GM18519 (cell line): Measurements from ENCODE around the gene CINP.
"Not testable (repeated sequence)": the region's sequence is repeated elsewhere in the genome, so short reads cannot be mapped to it uniquely, and the experiment has no call there.

ENCODE experiments used
- ATAC-seq: cut with Tn5 transposase; IDR thresholded peaks from one replicate; pipeline ENCODE4 v1.9.1; 2021; ENCODE audit warnings: mild to moderate bottlenecking, moderate library complexity; ENCODE audit not compliant: unreplicated experiment, low FRiP score

CINP gene

DNA sequence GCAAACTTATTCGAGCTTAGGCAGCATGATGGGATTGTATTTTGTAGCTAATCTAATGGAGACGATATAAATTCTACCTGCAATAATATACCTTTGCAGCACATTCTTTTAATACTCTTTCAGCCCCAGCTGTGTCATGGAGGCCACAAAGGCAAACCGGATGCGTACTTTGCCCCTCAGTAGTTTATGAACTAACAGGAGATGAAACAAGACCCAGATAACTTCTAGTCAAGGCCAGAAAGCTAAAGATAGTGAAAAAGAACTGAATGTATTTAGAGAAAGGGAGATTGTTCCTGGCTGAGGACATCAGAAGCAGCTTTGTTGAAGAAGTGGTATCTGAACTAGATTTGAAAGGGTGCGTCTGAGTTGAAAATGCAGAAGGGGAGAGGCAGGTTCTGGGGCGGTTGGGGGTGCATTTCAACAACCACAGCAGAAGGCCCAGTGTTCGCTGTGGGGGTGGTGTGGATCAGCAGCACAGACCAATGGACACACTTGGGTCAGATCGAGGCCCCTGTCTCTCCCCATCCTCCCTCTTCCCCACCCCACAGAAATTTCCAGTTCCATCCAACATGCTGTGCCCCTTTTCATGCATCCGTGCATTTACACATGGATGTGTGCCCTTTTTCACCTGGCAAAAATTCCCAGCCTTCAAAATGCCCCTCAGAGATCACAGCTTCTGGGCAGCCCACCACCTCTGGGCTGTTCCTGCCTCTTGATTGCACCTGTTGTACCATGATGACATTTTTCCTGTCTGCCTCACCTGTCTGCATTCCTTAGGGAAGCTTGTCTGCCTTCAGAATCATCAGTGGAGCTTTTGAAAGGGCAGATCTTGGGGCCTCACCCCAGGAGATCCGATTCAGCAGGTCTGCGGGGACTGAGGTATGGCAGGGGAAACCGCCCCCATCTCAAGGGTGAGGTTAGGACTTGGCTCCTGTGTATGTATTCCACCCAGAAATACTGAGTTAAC is 41.0 kb downstream of the CINP start:
- no peak for ATAC-seq

DNA sequence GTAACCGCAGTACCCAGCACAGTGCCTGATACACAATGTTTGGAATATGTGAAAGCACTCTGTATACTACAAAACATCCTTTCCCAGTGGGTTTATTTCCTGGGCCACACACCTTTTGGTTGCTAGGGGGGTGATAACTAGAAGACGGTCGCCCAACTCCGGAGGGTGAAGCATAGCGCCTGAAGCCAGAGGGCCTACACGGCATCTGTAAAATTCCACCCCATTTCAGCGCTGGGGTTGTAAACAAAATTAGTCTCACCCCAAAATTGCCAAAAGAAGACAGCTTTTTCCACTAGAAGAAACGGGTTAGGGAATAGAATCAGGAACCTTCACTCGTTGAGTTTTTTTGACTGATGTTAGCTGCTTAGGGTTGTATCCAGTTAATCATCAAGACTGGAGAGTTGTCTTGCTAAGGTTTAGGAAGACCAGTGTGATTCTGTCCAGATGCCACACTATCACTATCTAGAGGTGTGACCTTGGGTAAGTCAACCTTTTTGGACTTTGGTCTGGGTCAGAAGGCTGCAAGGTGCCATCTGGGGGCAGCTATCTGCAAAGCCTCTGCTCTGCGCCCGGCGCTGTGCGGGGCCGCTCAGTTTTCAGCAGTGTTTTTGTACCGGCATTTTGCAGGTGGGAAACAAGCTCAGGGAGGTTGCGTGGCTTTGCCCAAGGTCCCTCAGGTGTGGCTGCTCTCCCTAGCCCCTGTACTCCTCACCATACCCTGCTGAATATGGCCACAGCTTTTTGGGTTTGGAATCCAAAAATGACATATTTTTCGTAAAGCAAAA is 41.8 kb downstream of the CINP start:
- ATAC-seq = no peak

DNA sequence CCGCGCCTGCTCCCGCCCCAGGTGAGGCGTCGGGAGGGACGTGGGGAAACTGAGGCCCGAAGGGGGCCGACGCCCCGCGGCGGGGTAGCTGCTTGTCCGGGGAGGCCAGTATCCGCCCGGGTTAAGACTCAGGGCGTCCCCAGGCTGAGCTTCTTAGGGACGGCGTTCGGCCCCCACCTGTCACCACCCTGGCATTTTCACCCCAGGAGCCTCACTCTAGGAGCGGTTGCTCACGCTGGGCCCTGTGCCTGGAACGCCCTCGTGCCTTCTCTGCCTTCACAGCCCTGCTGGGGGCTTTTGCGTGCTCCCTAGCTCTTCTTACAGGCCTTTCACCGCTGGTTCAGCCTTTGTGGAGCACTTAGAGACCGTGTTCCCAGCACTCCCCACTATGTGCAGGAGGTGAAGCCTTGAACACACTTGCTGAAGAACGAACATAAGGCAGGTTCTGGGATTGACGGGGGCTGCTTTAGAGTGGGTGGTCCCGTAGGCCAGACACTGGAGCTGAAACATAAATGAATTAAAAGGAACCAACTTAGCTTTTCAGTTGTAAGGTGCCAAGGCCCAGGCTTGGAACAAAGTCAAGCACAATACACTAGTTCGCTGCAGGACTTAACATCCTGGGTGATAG is 42.5 kb downstream of the CINP start:
- no peak for ATAC-seq

DNA sequence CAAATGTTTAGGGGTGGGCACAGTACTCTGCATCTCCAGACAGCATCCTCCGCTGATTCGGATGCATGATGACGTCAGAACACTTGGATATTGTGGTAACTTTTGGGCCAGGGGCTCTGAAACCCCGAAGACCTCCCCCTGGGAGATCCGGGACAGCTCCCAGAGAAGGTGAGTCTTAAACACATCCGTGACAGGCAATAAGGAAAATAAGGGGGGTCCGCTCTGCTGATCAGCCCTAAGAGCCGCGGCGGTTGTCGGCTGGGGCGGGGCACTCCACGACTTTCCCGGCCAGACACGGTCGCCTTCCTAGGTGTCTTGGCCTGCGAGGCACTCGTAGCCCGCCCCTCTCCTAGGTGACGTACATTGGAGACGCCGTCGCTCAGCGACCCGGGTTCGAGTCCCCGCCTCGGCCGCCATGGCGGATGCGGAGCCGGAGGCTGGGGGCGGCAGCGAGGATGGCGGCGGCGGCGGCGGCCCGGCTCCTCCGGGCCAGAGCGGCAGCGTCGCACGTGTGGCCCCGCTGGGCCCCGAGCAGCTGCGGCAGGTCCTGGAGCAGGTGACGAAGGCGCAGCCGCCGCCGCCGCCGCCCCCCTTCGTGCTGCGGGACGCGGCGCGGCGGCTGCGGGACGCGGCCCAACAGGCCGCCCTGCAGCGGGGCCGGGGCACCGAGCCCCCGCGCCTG is 43.2 kb downstream of the CINP start, which contains the start of gene ZNF839:
ZNF839 (plus strand) TSS at position 396 of the 682 bp plus-strand sequence; CDS start at position 416, 20 bp downstream.
- ATAC-seq = peak; percentile 48

DNA sequence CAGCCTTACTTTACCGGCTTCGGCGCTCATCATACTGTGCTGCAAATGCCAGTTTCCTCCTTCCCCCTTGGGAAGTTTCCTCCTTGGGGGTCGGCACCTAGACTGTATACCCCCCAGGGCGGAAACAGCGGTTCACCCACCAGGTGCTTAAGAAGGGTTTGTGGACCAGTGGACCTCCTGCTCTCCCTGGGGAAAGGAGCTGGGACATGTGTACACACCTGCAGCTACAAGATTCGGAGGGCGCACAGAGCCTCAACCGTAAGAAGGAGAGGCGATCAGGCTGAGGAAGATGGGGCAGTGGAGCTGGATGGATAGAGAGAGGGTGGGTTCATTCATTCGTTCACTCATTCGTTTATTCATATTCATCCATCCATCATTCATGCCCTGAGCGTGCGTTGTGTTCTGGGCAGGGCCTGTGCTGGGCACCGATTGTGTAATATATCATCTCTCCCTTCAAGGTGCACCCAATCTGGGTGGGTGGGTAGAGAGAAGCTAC is 43.9 kb downstream of the CINP start:
- no peak for ATAC-seq

DNA sequence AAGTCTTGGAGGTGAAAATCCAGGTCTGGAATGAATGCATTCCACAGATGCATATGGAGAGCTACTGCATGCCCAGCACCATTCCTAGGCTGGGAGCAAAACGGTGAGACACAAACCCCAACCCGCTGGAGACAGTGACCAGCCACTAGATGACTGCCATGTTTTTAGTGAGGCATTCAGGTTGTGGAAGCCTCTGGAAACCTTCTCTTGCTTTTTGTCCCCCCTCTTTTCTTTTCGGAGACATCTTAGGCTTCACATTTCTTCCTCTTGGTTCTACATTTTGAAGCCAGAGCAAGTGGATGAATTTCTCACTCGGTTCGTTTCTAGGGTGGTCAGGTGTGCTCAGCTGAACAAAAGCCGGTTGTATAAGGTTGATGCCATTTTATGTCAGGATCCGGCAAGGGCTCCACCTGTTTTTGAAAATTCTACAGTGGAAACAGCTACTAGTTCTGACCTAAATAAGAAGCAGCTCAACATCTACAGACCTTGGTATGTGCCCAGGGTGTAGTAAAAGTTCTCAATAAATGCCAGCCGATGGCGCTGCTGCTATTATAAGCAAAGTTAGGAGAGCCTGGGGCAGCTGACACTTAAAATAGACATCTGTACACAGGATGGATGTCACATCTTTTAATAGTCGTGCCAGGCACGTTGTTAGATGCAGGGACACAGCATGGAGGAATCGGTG is 45.0 kb downstream of the CINP start:
- ATAC-seq = no peak

DNA sequence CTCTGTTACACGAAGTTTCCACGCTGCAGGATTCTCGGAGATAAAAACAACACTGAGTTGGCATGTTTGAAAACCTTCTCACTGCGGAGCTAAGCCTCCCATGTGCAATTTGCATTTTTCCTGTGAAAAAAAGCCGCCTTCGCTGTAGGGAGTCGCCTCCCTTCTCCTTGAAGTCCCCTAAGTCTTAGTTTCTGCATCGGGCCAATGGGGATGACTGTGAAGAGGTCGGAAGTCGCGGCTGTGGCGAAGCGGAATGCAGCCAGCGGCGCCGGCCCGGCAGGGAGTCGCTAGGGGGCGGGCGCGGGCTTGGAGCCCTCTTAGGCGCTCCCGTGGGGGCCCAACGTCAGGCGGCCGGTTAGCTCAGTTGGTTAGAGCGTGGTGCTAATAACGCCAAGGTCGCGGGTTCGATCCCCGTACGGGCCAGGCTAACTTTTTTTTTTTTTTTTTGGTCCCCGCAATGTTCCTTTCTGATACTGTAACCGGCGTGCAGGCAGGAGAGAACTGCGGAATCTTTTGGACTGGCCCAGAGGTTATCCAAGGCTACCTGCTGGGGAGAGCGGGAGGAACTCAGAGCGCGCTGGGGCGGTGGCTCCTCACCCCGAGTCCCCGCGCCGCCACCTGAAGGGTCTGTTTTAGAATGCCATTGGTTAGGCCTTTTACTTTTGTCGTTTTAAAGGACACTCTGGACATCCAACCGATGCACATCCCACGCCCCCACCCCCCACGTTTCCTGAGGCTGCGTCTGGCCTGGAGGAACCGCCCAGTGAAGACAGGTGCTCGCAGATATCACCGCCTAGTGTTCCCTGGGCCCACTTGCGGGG is 45.7 kb downstream of the CINP start:
- ATAC-seq = peak; percentile 51

DNA sequence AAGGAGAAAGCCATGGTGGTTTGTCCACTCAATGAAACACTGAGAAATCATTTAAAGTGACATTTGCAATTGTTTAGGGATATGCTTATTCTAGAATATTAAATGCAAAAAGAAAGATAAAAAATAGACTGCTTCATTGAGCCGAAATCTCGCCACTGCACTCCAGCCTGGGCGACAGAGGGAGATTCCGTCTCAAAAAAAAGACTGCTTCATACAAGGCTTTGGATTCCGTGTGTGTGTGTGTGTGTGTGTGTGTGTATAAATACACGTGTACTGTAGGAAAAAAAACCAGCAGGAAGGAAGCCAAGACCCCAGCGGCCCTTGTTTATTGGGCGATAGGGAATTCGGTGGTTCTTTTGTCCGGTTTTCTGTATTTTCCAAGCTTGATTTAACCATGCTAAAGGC is 46.4 kb downstream of the CINP start:
- no peak for ATAC-seq

DNA sequence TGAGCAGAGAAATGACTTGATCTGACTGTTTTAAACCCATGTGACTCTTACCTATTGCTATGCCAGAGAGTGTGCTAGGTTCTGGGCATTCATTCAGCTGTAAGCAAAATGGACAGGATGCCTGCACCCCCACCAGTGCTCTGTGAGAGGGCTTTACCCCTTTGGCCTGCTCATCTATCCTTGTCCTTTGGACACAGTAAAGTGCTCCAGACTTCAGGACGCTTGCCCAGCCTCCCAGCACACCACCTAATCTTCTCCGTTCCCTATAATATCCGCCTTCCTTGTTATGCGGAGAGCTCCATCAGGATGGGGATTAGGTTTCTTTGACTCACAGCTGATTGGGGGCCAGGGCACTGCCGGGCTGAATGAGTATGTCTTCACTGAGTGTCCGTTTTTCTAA is 47.6 kb downstream of the CINP start:
- ATAC-seq = no peak

DNA sequence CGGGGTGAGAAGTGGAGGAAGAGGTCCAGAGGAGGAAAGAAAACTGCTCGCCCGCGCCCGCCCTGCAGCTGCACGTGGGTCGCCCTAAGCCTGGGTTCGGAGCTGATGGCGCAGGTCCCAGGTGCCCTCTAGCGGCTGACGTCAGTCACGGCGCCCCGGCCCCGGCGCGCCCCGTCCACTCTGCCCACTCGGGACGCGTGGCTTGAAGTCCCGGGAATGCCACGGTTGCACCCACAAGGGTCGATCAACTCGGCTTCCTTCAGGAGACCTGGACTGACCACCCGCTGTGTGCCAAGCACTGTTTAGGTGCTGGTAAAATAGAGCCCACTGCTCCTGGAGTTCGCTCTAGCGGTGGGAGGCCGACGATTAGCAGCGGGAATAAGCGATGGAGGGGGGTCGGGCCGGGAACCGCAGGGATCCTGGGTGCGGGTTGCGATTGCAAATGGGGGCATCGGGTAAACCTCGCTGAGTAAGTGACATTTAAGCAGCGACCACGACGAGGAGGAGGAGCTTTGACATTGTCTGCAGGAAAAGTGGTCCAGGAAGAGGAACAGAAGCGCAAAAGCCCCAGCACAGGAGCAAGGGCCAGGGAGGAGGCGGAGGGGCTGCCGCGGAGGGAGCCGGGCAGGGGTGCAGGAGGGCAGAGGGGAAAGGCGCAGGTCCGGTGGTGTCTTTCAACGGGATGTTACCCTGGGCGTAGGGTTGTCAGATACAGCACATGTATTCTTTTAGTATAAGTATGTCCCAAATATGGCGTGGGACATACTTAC is 48.3 kb downstream of the CINP start:
- peak; percentile 49 for ATAC-seq

DNA sequence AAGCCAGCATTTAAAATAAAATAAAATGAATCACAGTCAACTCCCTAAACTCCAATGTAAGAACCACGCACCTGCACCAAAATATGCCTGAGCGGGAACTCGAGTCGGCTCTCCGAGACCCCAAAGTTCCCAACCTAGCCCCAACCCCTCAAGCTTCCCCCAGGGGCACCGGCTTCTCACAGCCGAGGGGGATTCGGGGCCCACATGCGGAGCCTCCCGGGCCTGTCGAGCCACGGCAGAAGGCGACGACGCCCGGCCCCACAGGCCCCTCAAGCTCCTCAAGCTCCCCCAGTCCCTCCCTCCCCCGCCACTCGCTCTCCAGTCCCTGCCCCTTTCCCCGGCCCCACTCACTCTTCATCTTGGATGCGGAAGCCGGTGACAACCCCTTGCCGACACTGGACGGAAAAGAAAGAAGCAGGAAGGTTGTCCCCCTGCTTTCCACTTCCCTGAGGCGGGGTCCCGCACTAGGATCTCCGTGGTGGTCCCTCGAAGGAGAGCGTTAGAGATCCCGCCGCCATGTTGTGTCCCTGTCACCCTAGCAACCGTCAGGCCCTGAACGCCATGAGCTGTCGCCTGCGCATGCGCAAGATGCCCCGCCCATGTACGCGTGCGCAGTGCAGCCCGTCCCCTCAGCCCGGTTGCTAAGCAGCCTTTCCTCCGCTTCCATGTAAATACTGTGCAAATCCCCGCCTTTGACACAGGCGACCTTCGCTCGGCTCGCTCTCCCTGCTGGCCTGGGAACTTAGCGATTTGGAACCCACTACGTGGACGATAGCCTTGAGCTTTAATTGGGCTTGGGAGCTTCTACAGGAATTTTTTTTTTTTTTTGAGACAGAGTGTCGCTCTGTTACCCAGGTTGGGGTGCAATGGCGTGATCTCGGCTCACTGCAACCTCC is 57.8 kb downstream of the CINP start, which contains the start of gene MOK:
MOK (minus strand) TSS at position 554 of the 896 bp plus-strand sequence; CDS start at position 358, 196 bp downstream.
- ATAC-seq = peak; percentile 88

DNA sequence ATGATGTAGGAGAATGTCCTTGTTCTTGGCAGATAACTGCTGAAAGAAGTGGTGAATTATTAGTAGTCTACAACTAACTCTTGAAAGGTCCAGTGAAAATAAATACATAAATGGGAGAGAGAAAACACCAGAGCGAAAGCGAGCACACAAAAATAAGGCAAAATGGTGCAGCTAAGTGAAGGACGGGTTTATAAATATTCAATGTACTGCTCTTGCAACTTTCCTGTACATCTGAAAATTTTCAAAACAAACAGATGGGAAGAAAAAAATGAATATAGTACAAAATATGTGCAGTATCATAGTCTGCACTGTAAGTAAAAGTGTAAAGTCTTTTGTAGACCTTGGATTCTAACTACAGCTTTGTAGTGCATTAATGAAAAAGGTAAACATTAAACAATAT is 59.0 kb downstream of the CINP start:
- ATAC-seq = no peak

DNA sequence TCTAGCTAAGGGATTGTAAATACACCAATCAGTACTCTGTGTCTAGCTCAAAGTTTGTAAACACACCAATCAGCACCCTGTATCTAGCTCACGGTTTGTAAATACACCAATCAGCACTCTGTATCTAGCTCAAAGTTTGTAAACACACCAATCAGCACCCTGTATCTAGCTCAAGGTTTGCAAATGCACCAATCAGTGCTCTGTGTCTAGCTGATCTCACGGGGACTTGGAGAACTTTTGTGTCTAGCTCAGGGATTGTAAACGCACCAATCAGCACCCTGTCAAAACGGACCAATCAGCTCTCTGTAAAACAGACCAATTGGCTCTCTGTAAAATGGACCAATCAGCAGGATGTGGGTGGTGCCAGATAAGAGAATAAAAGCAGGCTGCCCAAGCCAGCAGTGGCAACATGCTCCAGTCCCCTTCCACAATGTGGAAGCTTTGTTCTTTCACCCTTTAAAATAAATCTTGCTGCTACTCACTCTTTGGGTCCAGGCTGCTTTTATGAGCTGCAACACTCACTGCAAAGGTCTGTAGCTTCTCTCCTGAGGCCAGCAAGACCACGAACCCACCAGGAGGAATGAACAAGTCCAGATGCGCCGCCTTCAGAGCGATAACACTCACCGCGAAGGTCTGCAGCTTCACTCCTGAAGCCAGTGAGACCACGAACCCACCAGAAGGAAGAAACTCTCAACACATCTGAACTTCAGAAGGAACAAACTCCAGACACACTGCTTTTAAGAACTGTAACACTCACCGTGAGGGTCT is 64.2 kb downstream of the CINP start:
- not testable (repeated sequence) for ATAC-seq
